Fibroblast of lung (primary cell): Measurements from ENCODE around the gene SKP2.

ENCODE experiments used
- EZH2 ChIP-seq: IDR thresholded peaks from 2 replicates; pipeline ENCODE4 v1.5.1; 2012; ENCODE audit warnings: low read length, control low read depth, mild to moderate bottlenecking; ENCODE audit errors: missing control alignments
- TF ChIP-seq, protein P1 (sequence below), 2 donors: IDR thresholded peaks in 1 of 2; conservative IDR thresholded peaks in 1 of 2; 1 replicate in 1 of 2; 2 replicates in 1 of 2; pipeline ENCODE4 v1.5.1; 2011 to 2012; ENCODE audit warnings: low read length in 2 of 2, control low read depth in 1 of 2, inconsistent platforms in 1 of 2, low read depth in 1 of 2, mild to moderate bottlenecking in 1 of 2

DNA sequence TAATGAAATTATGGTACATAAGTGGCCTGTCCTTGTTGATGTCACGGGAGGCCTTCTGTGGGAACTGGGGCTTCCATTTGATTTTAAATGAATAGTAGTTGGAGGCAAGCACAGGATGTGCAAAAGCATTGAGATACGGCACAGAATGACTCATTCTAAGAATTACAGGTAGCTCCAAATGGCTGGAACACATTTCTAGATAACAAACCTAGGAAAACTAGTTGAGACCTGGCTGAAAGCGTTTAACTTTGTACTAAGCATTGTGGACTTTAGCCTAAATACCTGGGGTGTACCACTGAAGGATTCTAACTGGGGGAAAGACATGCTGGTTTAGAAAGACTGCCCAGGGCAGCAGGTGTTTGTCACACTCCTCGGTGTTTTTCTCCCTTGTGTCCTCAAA is 9.4 kb downstream of the SKP2 start:
- TF ChIP-seq, protein P1, sequence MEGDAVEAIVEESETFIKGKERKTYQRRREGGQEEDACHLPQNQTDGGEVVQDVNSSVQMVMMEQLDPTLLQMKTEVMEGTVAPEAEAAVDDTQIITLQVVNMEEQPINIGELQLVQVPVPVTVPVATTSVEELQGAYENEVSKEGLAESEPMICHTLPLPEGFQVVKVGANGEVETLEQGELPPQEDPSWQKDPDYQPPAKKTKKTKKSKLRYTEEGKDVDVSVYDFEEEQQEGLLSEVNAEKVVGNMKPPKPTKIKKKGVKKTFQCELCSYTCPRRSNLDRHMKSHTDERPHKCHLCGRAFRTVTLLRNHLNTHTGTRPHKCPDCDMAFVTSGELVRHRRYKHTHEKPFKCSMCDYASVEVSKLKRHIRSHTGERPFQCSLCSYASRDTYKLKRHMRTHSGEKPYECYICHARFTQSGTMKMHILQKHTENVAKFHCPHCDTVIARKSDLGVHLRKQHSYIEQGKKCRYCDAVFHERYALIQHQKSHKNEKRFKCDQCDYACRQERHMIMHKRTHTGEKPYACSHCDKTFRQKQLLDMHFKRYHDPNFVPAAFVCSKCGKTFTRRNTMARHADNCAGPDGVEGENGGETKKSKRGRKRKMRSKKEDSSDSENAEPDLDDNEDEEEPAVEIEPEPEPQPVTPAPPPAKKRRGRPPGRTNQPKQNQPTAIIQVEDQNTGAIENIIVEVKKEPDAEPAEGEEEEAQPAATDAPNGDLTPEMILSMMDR (conservative IDR thresholded peaks at IDR 0.05 in 1 of 2, IDR thresholded peaks at IDR 0.05 in 1 of 2; ENCODE audit: low read depth in 1 of 2, low read length in 2 of 2) = no peak
- no peak for TF ChIP-seq EZH2
